GM18519 (cell line): ENCODE data around the gene RGS6.

Experiments
- ATAC-seq: cut with Tn5 transposase; IDR thresholded peaks from one replicate; pipeline ENCODE4 v1.9.1; 2021; ENCODE audit warnings: mild to moderate bottlenecking, moderate library complexity; ENCODE audit not compliant: unreplicated experiment, low FRiP score

Gene RGS6

GRCh38 chr14:72590577-72590976 lies 658.3 kb downstream of the RGS6 start:
- no peak for ATAC-seq

GRCh38 chr14:72591391-72591790 lies 659.2 kb downstream of the RGS6 start:
- no peak for ATAC-seq

GRCh38 chr14:72594099-72594901 lies 662.1 kb downstream of the RGS6 start:
- ATAC-seq = no peak

- no peak for ATAC-seq
Observed at GRCh38 chr14:72595152-72595862, 663.1 kb downstream of the RGS6 start.

- ATAC-seq = no peak
Observed at GRCh38 chr14:72597252-72598233, 665.3 kb downstream of the RGS6 start.

- no peak for ATAC-seq
Observed at GRCh38 chr14:72598306-72598705, 666.1 kb downstream of the RGS6 start.

- ATAC-seq = no peak
Observed at GRCh38 chr14:72599579-72600470, 667.6 kb downstream of the RGS6 start.

GRCh38 chr14:72600551-72601330 lies 668.5 kb downstream of the RGS6 start:
- ATAC-seq = no peak

- no peak for ATAC-seq
Observed at GRCh38 chr14:72603639-72604038, 671.4 kb downstream of the RGS6 start.

- no peak for ATAC-seq
Observed at GRCh38 chr14:72604133-72604532, 671.9 kb downstream of the RGS6 start.

GRCh38 chr14:72605096-72605920 lies 673.1 kb downstream of the RGS6 start:
- ATAC-seq = no peak

- ATAC-seq = no peak
Observed at GRCh38 chr14:72605921-72606220, 673.6 kb downstream of the RGS6 start.

- no peak for ATAC-seq
Observed at GRCh38 chr14:72606879-72607278, 674.6 kb downstream of the RGS6 start.

- ATAC-seq = no peak
Observed at GRCh38 chr14:72607386-72608130, 675.3 kb downstream of the RGS6 start.

- no peak for ATAC-seq
Observed at GRCh38 chr14:72608391-72609204, 676.4 kb downstream of the RGS6 start.

GRCh38 chr14:72609205-72609916 lies 677.1 kb downstream of the RGS6 start:
- no peak for ATAC-seq
